ENCODE data around the gene WNK4.

DNA sequence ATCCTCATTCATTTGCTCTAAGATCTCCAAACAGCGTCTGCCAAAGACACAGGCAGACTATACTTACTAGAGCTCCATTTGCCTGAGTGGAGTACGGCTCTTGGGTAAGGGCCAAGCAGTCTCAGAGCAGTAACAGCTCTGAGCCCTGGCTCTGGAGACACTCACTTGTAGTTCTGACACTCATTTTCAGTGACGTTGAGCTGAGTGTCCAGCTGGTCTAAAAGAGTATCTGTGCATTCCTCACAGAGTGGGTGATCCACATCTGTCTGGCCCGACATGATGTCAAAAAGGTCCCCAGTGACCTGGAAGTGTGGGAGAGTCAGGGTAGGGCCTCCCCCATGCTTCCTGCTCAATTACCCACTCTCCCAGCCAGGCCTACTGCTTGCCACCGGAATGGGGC is 38.0 kb downstream of the WNK4 start:
- TF ChIP-seq CTCF (IDR thresholded peaks at IDR 0.05; ENCODE audit: low read length) (no peak), EZH2phosphoT487 (IDR thresholded peaks at IDR 0.05; ENCODE audit: low read length) (no peak)

Data from MM.1S (cell line).